ENCODE measurements around the gene PPP1R1C. TPM values are rescaled to one million over a fixed set of nuclear protein-coding genes. Genes with fewer than 3 reads are reported as not detected.

The PPP1R1C gene
- total RNA-seq, 4 donors from 2014 or later: 0.58 TPM; not detected in 3

- Histone ChIP-seq H3K9me3 (peaks cover 0 to 5% (median 0%) of the 10 kb centered on the region in 3 donors), H3K27ac (no peak overlapping the region), H3K27me3 (no peaks in the 10 kb centered on the region), H3K4me1 (no peaks in the 10 kb centered on the region), H3K36me3 (no peaks in the 10 kb centered on the region), H3K4me3 (no peak overlapping the region)
- WGBS, 2 donors (ENCODE audit: low coverage in 1 of 2): 82 to 94% methylated on average over 4 to 5 of the region's 5 CpGs
- TF ChIP-seq EP300 (IDR thresholded peaks at IDR 0.05) (no peak), CTCF (IDR thresholded peaks at IDR 0.05) (no peak), POLR2AphosphoS5 (IDR thresholded peaks at IDR 0.05) (no peak), POLR2A (IDR thresholded peaks at IDR 0.05) (no peak)
- ATAC-seq: no peak
Measured at GRCh38 chr2:181972431-181973170, 13.1 kb upstream of the PPP1R1C start.

- H3K27me3 ChIP-seq: no peaks in the 10 kb centered on the region
- peaks cover 0 to 5% (median 0%) of the 10 kb centered on the region in 3 donors for H3K9me3 ChIP-seq
- no peak overlapping the region for H3K4me3 ChIP-seq
- H3K36me3 ChIP-seq: no peaks in the 10 kb centered on the region
- ATAC-seq: no peak
- TF ChIP-seq EP300 (IDR thresholded peaks at IDR 0.05) (no peak), CTCF (IDR thresholded peaks at IDR 0.05) (no peak), POLR2A (IDR thresholded peaks at IDR 0.05) (no peak), POLR2AphosphoS5 (IDR thresholded peaks at IDR 0.05) (no peak)
- WGBS, 2 donors (ENCODE audit: low coverage in 1 of 2): 51 to 58% methylated on average over 5 of the region's 5 CpGs
- no peaks in the 10 kb centered on the region for H3K4me1 ChIP-seq
- H3K27ac ChIP-seq: no peak overlapping the region
Measured at GRCh38 chr2:181973171-181973783, 12.4 kb upstream of the PPP1R1C start.

GRCh38 chr2:181977661-181978350, 7.8 kb upstream of the PPP1R1C start:
- H3K27me3 ChIP-seq: no peaks in the 10 kb centered on the region
- H3K9me3 ChIP-seq: no peaks in the 10 kb centered on the region
- no peak overlapping the region for H3K27ac ChIP-seq
- ATAC-seq: no peak
- H3K4me1 ChIP-seq: no peaks in the 10 kb centered on the region
- H3K4me3 ChIP-seq: no peak overlapping the region
- TF ChIP-seq POLR2AphosphoS5 (IDR thresholded peaks at IDR 0.05): no peak
- no peak for TF ChIP-seq EP300 (IDR thresholded peaks at IDR 0.05)
- no peak for TF ChIP-seq POLR2A (IDR thresholded peaks at IDR 0.05)
- no peak for TF ChIP-seq CTCF (IDR thresholded peaks at IDR 0.05)
- H3K36me3 ChIP-seq: no peaks in the 10 kb centered on the region
- 54 to 84% methylated on average over 3 to 5 of the region's 5 CpGs for WGBS, 2 donors (ENCODE audit: low coverage in 1 of 2)

GRCh38 chr2:181978351-181979150, 7.1 kb upstream of the PPP1R1C start:
- Histone ChIP-seq H3K27me3 (no peaks in the 10 kb centered on the region), H3K27ac (no peak overlapping the region), H3K4me1 (no peaks in the 10 kb centered on the region), H3K9me3 (no peaks in the 10 kb centered on the region), H3K36me3 (no peaks in the 10 kb centered on the region), H3K4me3 (no peak overlapping the region)
- 80 to 86% methylated on average over 1 to 2 of the region's 2 CpGs for WGBS, 2 donors (ENCODE audit: low coverage in 1 of 2)
- TF ChIP-seq POLR2A (IDR thresholded peaks at IDR 0.05): no peak
- TF ChIP-seq EP300 (IDR thresholded peaks at IDR 0.05): no peak
- no peak for TF ChIP-seq CTCF (IDR thresholded peaks at IDR 0.05)
- TF ChIP-seq POLR2AphosphoS5 (IDR thresholded peaks at IDR 0.05): no peak
- ATAC-seq: no peak

Measured in gastroesophageal sphincter (tissue), 4 donors.